ENCODE measurements around the gene ACTG2.

Gene ACTG2

GRCh38 chr2:73856214-73856613 is 36.6 kb upstream of the ACTG2 start:
- Histone ChIP-seq H3K79me2 (ENCODE audit: insufficient read depth, low read length) (no peaks in the 10 kb centered on the region), H3K4me2 (ENCODE audit: insufficient read depth, low read length) (no peak overlapping the region), H3K27ac (ENCODE audit: low read length) (no peak overlapping the region), H3K9me3 (ENCODE audit: insufficient read depth, low read length, severe bottlenecking) (no peaks in the 10 kb centered on the region), H3K27me3 (ENCODE audit: insufficient read depth, low read length, poor library complexity) (no peaks in the 10 kb centered on the region), H2AFZ (ENCODE audit: low read depth, low read length) (no peak overlapping the region), H3K36me3 (ENCODE audit: insufficient read depth, low read length) (peaks cover 89% of the 10 kb centered on the region), H3K4me3 (ENCODE audit: low read depth in 1 of 2, low read length in 2 of 2) (no peak overlapping the region), H3K9ac (ENCODE audit: low read depth, low read length) (no peak overlapping the region), H3K4me1 (ENCODE audit: insufficient read depth, low read length) (no peaks in the 10 kb centered on the region), H4K20me1 (ENCODE audit: insufficient read depth, low read length) (no peaks in the 10 kb centered on the region)
- ATAC-seq (ENCODE audit: insufficient read depth, low read depth): no peak
- TF ChIP-seq CTCF (IDR thresholded peaks at IDR 0.05; ENCODE audit: borderline replicate concordance, extremely low read depth, low read length, poor library complexity, severe bottlenecking) (no peak), EZH2 (IDR thresholded peaks at IDR 0.05; ENCODE audit: borderline replicate concordance, low read depth, low read length, severe bottlenecking) (no peak)
- no peak for DNase-seq

- H3K36me3 ChIP-seq (ENCODE audit: insufficient read depth, low read length): peaks cover 86% of the 10 kb centered on the region
- H4K20me1 ChIP-seq (ENCODE audit: insufficient read depth, low read length): no peaks in the 10 kb centered on the region
- no peaks in the 10 kb centered on the region for H3K9me3 ChIP-seq (ENCODE audit: insufficient read depth, low read length, severe bottlenecking)
- TF ChIP-seq CTCF (IDR thresholded peaks at IDR 0.05; ENCODE audit: borderline replicate concordance, extremely low read depth, low read length, poor library complexity, severe bottlenecking) (no peak), EZH2 (IDR thresholded peaks at IDR 0.05; ENCODE audit: borderline replicate concordance, low read depth, low read length, severe bottlenecking) (no peak)
- ATAC-seq (ENCODE audit: insufficient read depth, low read depth) (no peak), DNase-seq (no peak)
- H2AFZ ChIP-seq (ENCODE audit: low read depth, low read length): no peak overlapping the region
- H3K4me2 ChIP-seq (ENCODE audit: insufficient read depth, low read length): no peak overlapping the region
- no peak overlapping the region for H3K4me3 ChIP-seq (ENCODE audit: low read depth in 1 of 2, low read length in 2 of 2)
- no peaks in the 10 kb centered on the region for H3K79me2 ChIP-seq (ENCODE audit: insufficient read depth, low read length)
- H3K27me3 ChIP-seq (ENCODE audit: insufficient read depth, low read length, poor library complexity): no peaks in the 10 kb centered on the region
- no peaks in the 10 kb centered on the region for H3K4me1 ChIP-seq (ENCODE audit: insufficient read depth, low read length)
- H3K27ac ChIP-seq (ENCODE audit: low read length): no peak overlapping the region
- H3K9ac ChIP-seq (ENCODE audit: low read depth, low read length): no peak overlapping the region
Measured at GRCh38 chr2:73859721-73860586, 32.9 kb upstream of the ACTG2 start.

GRCh38 chr2:73862987-73863386 is 29.8 kb upstream of the ACTG2 start:
- H3K9ac ChIP-seq (ENCODE audit: low read depth, low read length): no peak overlapping the region
- DNase-seq (no peak), ATAC-seq (ENCODE audit: insufficient read depth, low read depth) (no peak)
- H3K4me3 ChIP-seq (ENCODE audit: low read depth in 1 of 2, low read length in 2 of 2): no peak overlapping the region
- TF ChIP-seq CTCF (IDR thresholded peaks at IDR 0.05; ENCODE audit: borderline replicate concordance, extremely low read depth, low read length, poor library complexity, severe bottlenecking) (no peak), EZH2 (IDR thresholded peaks at IDR 0.05; ENCODE audit: borderline replicate concordance, low read depth, low read length, severe bottlenecking) (no peak)
- no peaks in the 10 kb centered on the region for H3K79me2 ChIP-seq (ENCODE audit: insufficient read depth, low read length)
- H2AFZ ChIP-seq (ENCODE audit: low read depth, low read length): no peak overlapping the region
- H3K4me2 ChIP-seq (ENCODE audit: insufficient read depth, low read length): no peak overlapping the region
- H3K4me1 ChIP-seq (ENCODE audit: insufficient read depth, low read length): no peaks in the 10 kb centered on the region
- H3K36me3 ChIP-seq (ENCODE audit: insufficient read depth, low read length): peaks cover 78% of the 10 kb centered on the region
- H3K27me3 ChIP-seq (ENCODE audit: insufficient read depth, low read length, poor library complexity): no peaks in the 10 kb centered on the region
- no peaks in the 10 kb centered on the region for H3K9me3 ChIP-seq (ENCODE audit: insufficient read depth, low read length, severe bottlenecking)
- H3K27ac ChIP-seq (ENCODE audit: low read length): no peak overlapping the region
- H4K20me1 ChIP-seq (ENCODE audit: insufficient read depth, low read length): no peaks in the 10 kb centered on the region
